Mucosa of rectum (tissue), 2 donors: Measurements from ENCODE around the gene PEX10.

Source experiments
- H3K27ac ChIP-seq, 2 donors: one replicate each; pipeline ENCODE4 v1.7.0; 2013; ENCODE audit warnings: inconsistent platforms in 2 of 2, low read depth in 2 of 2, low read length in 2 of 2
- H3K27me3 ChIP-seq, 2 donors: one replicate each; pipeline ENCODE4 v1.7.0; 2013; ENCODE audit warnings: low read length in 2 of 2; ENCODE audit not compliant: control insufficient read depth in 2 of 2, insufficient read depth in 2 of 2
- H3K36me3 ChIP-seq, 2 donors: one replicate each; pipeline ENCODE4 v1.7.0; 2013; ENCODE audit warnings: low read length in 2 of 2; ENCODE audit not compliant: control insufficient read depth in 2 of 2, insufficient read depth in 2 of 2
- H3K4me1 ChIP-seq, 2 donors: one replicate each; pipeline ENCODE4 v1.7.0; 2013; ENCODE audit warnings: low read length in 2 of 2, mild to moderate bottlenecking in 1 of 2; ENCODE audit not compliant: control insufficient read depth in 2 of 2, insufficient read depth in 2 of 2
- H3K4me3 ChIP-seq, 2 donors: one replicate each; pipeline ENCODE4 v1.7.0; 2013; ENCODE audit warnings: low read length in 2 of 2
- H3K9ac ChIP-seq, 2 donors: one replicate each; pipeline ENCODE4 v1.7.0; 2013; ENCODE audit warnings: low read length in 2 of 2, low read depth in 1 of 2, mild to moderate bottlenecking in 1 of 2
- H3K9me3 ChIP-seq, 2 donors: one replicate each; pipeline ENCODE4 v1.7.0; 2013; ENCODE audit warnings: low read length in 2 of 2; ENCODE audit not compliant: control insufficient read depth in 2 of 2
- donor health status: healthy.
- donor health status: Normal muscosa, but diverticular disease.

Gene PEX10

DNA sequence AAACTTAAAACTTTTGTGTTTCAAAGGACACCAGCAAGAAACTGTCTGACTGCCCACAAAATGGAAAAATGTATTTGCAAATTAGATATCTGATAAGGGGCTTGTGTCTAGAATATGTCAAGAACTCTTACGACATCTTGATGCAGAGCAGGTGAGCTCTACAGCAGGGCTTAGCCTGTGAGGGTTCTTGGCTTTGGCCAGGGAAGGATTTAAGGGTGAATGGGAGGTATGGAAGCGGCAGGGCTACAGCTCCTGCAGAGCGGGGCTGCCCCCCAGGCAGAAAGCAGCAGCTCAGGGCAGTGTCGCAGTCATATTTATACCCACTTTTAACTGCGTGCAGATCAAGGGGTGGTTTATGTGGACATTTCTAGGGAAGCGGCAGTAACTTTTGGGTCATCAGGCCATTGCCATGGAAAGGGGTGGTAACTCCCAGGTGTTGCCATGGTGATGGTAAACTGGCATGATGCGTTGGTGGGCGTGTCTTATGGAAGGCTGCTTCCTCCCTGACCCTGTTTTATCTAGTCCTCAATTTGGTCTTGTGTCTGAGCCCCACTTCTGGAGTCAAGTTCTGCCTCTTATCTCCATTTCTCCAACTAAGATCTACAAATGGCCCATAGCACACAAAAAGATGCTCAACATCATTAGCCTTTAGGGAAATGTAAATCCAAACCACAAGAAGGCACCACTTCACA is 44.2 kb downstream of the PEX10 start:
- Histone ChIP-seq H3K27ac (no peak overlapping the region), H3K36me3 (no peaks in the 10 kb centered on the region), H3K9me3 (no peaks in the 10 kb centered on the region), H3K4me1 (no peaks in the 10 kb centered on the region), H3K9ac (no peak overlapping the region), H3K27me3 (no peaks in the 10 kb centered on the region), H3K4me3 (no peak overlapping the region)

DNA sequence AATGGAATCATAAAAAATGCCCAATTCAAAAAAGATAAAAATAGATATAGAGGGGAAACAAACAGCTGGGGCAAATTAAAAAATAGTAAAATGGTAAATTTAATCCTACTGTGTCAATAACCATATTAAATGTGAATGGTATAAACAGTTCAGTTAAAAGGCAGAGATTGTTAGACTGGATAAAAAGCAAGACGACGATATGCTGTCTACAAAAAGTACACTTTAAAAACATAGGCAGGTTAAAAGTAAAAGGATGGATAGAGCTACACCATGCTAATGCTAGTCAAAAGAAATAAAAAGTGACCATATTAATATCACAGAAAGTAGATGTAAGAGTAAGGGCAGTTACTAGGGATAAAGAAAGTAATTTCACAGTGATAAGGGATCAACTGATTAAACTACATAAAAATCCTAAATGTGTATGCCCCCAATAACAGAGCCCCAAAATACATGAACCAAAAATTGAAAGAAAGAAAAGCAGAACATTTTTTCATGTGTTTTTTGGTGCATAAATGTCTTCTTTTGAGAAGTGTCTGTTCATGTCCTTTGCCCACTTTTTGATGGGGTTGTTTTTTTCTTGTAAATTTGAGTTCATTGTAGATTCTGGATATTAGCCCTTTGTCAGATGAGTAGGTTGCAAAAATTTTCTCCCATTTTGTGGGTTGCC is 48.4 kb downstream of the PEX10 start:
- Histone ChIP-seq H3K27ac (no peak overlapping the region), H3K36me3 (no peaks in the 10 kb centered on the region), H3K27me3 (no peaks in the 10 kb centered on the region), H3K4me1 (no peaks in the 10 kb centered on the region), H3K9me3 (no peaks in the 10 kb centered on the region), H3K9ac (no peak overlapping the region), H3K4me3 (no peak overlapping the region)

DNA sequence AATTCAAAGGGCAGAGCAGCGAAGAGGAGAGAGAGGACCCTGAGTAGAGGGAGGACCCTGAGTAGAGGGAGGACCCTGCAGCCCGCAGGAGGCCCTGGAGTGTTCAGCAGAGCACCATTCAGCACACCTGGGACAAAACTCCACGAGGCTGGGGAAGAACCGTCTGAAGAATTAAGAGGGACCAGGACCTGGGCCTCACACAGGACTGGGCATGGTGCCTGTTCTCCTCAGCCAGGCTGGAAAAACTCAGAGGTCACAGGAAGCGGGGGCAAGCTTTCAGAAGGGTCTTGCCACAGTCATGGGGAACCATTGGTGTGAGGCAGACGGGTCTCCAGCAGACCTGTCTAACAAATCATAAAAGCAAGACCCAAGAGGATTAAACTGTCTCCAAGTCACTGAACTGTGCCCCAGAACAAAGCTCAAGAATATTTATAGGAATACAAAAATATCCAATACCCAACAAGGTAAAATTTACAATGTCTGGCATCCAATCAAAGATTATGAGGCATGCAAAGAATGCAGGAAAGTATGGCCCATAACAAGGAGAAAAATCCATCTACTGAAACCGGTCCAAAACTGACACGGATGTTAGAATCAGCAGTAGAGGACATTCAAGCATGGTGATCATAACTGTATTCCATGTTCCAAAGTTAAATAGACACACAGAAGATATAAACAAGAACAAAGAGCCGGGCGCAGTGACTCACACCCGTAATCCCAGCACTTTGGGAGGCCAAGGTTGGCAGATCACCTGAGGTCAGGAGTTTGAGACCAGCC is 51.6 kb downstream of the PEX10 start:
- no peaks in the 10 kb centered on the region for H3K4me1 ChIP-seq
- H3K36me3 ChIP-seq = no peaks in the 10 kb centered on the region
- no peaks in the 10 kb centered on the region for H3K27me3 ChIP-seq
- H3K9ac ChIP-seq = no peak overlapping the region
- H3K9me3 ChIP-seq = no peaks in the 10 kb centered on the region
- H3K4me3 ChIP-seq = no peak overlapping the region
- no peak overlapping the region for H3K27ac ChIP-seq

DNA sequence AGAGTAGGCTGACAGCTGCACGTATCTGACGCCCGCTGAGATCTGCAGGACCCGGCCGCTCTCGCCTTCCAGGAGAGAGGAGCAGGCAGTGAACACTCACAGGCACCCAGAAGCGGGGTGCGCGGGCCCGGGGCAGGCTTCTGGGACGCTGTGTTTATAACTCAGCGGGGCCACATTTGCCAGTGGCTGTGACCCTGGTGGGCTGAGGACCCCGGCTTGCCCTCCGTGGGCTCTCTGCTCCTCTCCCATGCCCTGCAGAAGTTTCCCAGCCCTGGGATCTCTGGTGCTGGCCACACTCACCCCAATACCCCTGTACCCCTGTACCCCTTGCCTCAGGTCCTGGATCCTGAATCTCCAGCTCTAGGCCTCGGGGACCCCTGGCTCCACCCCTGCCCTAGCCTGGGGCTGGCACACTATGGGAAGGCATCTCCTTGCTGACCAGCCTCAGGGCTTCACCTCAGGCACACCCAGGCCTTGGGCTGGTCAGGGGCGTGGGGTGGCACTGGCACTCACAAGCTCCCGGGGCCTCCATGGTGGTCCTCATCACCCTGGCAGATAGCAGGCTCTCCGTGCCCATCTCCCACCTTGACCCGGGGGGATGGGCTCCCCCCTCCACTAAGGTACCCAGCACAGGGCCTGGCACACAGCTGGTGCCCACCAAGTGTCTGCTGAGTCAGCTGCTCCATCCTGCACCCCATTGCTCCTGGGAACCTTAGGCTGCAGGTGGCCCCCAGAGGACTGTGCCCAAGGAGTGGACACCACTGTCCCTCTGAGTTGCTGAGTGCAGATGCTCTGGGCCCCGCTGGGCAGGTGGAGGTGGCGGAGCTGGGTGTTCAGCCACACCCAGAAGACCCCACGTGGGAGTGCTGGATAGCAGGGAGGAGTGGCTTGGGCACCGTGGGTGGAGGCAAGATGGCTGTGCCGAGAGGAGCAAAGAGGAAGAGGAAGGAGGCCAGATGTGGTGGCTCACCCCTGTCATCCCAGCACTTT is 53.4 kb downstream of the PEX10 start:
- H3K4me1 ChIP-seq = no peaks in the 10 kb centered on the region
- H3K36me3 ChIP-seq = no peaks in the 10 kb centered on the region
- no peak overlapping the region for H3K9ac ChIP-seq
- H3K27ac ChIP-seq = no peak overlapping the region
- no peak overlapping the region for H3K4me3 ChIP-seq
- no peaks in the 10 kb centered on the region for H3K9me3 ChIP-seq
- H3K27me3 ChIP-seq = no peaks in the 10 kb centered on the region

DNA sequence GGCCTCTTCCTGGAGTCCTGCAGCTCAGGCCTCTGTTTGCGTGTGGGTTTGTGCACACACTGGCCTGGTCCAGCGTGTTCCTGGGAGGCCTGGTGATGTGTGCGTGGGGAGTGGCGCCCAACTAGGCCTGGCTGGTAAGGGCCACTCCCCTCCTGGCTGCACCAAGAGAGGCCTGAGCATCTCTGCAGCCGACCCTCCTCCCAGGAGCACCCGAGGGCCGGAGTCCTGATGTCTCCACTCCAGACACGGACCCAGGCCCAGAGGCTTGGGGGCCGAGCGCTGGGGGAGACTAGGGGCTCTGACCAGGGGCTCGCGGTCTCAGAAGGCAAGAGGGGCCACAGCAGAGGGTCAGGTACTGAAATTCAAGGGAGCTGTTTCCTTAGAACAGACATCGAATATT is 54.3 kb downstream of the PEX10 start:
- Histone ChIP-seq H3K9me3 (no peaks in the 10 kb centered on the region), H3K36me3 (no peaks in the 10 kb centered on the region), H3K9ac (no peak overlapping the region), H3K27me3 (no peaks in the 10 kb centered on the region), H3K4me3 (no peak overlapping the region), H3K27ac (no peak overlapping the region), H3K4me1 (no peaks in the 10 kb centered on the region)

DNA sequence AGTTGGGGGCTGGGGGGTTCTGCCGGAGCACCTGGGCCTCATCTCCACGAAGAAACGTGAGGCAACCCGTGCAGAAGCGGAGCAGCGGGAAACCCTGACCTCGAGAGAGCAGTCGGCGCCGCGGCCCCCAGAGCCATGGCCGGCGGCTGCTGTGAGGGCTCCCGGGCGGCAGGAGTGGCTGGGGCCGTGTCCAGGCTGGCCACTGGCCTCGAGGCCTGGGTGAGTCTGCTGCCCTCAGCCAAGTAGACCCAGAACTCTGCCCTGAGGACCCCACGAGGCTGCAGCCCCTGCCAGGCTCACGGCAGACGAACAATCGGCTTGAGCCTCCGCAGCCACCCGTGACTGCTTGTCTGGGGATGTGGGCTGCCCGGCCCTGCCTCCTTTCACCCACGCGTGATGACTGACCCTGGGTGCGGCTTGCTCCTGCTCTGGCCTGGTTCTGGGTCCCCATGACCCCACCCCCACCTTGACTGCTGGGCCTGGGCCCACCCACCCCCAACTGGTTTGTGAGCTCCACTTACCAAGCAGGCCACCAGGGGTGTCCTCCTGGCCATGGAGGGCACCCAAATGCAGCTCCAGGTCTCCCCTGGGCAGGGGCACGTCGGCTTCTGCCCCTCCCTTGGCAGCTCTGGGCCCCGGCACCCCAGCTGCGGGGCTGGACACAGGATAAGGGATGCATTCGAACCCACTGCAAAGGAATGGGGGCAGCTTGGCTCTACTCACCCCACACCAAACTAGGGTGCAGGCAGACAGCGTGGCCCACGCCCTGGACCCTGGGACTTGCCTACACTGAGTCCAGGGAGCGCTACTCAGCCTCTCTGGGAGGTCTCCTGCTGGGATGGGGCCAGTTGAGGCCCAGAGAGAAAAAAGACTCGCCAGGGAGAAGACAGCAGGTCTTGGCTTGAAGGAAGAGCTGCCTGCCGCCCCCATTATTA is 55.2 kb downstream of the PEX10 start:
- no peaks in the 10 kb centered on the region for H3K27me3 ChIP-seq
- H3K4me1 ChIP-seq = no peaks in the 10 kb centered on the region
- no peaks in the 10 kb centered on the region for H3K9me3 ChIP-seq
- no peak overlapping the region for H3K4me3 ChIP-seq
- H3K27ac ChIP-seq = no peak overlapping the region
- no peak overlapping the region for H3K9ac ChIP-seq
- no peaks in the 10 kb centered on the region for H3K36me3 ChIP-seq

DNA sequence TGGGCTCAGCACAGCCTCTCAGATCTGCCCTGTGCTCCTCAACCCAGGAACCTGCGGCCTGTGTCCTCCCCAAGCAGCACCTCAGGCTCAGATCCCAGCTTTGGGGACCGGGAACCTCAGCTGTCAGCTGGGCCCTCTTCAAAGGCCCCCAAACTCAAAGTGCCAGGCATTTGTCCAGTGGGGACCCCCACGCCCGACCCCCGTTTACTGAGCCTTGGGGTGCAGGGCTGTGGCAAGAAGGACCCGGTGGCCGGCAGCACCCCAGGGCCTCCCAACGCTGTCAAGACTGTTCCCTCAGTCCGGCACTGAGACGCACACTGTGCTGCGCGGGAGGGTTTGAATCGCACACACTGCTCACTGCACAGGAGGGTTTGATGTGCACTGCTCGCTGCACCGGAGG is 56.0 kb downstream of the PEX10 start:
- H3K27me3 ChIP-seq = no peaks in the 10 kb centered on the region
- no peak overlapping the region for H3K4me3 ChIP-seq
- H3K4me1 ChIP-seq = no peaks in the 10 kb centered on the region
- no peak overlapping the region for H3K9ac ChIP-seq
- no peaks in the 10 kb centered on the region for H3K9me3 ChIP-seq
- H3K27ac ChIP-seq = no peak overlapping the region
- no peaks in the 10 kb centered on the region for H3K36me3 ChIP-seq

DNA sequence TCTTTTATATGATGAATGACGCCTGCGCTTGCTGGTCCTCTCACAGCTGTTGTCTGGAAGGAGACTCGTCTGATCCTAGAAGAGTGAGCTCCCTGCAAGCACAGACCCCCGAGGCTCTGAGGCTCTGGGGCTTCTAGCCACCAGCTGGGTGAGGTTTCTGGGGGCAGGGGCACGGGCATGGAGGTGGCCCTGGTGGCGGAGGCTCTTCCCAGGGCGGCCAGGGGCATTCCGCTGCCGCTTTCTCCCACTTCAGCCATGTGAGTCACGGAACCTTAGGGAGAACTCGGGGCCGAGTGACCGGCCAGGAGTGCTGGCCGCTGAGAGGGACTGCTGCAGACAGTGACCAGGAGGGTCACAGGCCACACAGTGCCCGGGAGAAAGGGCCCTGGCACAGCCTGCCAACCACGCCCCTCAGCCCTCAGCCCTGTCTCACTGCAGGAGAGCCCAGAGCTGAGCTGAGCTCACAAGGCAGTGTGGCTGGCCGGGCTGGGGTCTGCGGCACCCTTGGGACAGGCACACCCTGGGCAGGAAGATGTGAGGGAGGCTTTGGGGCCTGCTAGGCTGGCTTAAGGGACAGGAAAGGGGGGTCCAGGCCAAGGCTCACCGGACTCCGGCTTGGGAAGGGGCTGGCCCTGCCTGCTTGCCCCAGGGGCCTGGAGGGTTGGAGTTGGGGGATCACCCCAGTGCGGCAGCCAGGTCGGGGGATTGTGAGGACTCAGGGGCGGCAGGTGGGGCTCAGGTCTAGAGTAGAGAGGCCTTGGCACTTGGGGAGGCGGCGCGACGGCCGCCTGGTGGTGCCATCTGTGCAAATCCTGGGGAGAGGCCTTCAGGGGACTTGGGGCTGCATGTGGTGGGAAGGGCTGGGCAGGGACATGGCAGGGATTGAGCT is 56.7 kb downstream of the PEX10 start:
- Histone ChIP-seq H3K4me3 (no peak overlapping the region), H3K9ac (no peak overlapping the region), H3K27me3 (no peaks in the 10 kb centered on the region), H3K9me3 (no peaks in the 10 kb centered on the region), H3K4me1 (no peaks in the 10 kb centered on the region), H3K36me3 (no peaks in the 10 kb centered on the region), H3K27ac (no peak overlapping the region)
